T-helper 1 cell (primary cell): Measurements from ENCODE around the gene TMED6.
A peak's percentile ranks its signal among the peaks of the same experiment; 100 is the strongest.
"Not testable (repeated sequence)": the region's sequence is repeated elsewhere in the genome, so short reads cannot be mapped to it uniquely, and the experiment has no call there.

ENCODE experiments used
- DNase-seq, 5 donors: peaks; one replicate each; pipeline ENCODE4 v3.0.0-alpha.2; 2012 to 2020
- total RNA-seq, 4 donors: gene quantifications; one replicate each; lab custom pipeline; 2026; lab: John Stamatoyannopoulos, UW

The TMED6 gene
- total RNA-seq: 0 to 0.30 (median 0.12) reads per million in 4 donors

- DNase-seq: no peak
These were observed at the start of gene TMED6 for GRCh38 chr16:69351309-69352027. TSS of gene TMED6 (minus strand) at chr16:69351786. CDS start at chr16:69351753, 33 bp downstream.

GRCh38 chr16:69399361-69399760, 47.8 kb upstream of the TMED6 start:
- no peak for DNase-seq

GRCh38 chr16:69397821-69398521, 46.4 kb upstream of the TMED6 start:
- no peak for DNase-seq

DNA sequence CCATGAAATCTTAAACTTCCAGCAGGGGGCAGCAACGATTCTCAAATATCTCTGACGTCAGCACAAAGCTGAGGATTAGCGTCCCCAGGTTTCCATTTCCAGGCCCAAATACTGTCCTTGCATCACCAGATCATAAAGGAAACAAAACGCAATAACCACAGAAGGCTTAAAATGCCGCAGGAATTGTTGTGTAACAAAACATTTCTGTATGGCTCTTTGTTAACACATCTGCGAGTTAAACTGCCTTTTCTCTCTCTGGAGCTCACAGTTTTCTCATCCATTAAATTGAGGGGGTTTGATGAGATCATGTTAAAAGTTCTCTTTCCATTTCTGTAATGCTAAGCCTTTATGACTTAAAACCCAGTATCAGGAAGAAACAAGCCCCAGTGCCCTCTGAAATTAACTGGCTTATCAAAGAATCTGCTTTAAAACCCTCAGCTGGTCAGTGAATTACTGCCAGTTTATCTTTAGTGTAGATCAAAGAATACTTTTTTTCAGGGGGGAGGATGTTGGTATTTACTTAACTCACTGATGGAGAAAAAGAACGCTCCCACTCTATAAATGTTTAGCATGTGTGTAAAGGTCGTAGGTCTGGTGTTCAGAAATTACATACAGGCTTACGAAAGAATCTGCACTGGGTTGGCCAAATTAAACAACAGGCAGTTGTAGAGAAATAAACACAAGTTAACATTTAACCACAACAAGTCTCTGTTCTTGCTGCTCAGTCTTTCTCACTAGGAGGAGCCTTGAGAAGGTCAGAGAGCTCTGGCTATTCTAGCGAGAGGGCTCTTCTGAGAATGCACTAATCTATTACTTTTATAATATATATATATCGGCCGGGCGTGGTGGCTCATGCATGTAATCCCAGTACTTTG, 44.8 kb upstream of the TMED6 start:
- peak; percentile 17 to 72 (median 58) for DNase-seq

DNA sequence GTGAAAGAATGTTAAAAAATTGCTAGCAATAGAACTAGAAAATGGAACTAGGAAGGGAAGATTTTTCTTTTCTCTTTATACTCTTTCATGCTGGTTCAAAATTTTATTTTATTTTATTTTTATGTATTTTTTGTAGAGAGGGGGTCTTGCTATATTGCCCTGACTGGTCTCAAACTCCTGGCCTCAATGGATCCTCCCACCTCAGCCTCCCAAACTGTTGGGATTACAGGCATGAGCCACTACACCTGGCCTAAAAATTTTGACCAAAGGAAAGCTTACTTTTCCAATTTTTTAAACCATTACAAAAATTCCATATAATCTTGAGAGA, 44.2 kb upstream of the TMED6 start:
- no peak for DNase-seq

DNA sequence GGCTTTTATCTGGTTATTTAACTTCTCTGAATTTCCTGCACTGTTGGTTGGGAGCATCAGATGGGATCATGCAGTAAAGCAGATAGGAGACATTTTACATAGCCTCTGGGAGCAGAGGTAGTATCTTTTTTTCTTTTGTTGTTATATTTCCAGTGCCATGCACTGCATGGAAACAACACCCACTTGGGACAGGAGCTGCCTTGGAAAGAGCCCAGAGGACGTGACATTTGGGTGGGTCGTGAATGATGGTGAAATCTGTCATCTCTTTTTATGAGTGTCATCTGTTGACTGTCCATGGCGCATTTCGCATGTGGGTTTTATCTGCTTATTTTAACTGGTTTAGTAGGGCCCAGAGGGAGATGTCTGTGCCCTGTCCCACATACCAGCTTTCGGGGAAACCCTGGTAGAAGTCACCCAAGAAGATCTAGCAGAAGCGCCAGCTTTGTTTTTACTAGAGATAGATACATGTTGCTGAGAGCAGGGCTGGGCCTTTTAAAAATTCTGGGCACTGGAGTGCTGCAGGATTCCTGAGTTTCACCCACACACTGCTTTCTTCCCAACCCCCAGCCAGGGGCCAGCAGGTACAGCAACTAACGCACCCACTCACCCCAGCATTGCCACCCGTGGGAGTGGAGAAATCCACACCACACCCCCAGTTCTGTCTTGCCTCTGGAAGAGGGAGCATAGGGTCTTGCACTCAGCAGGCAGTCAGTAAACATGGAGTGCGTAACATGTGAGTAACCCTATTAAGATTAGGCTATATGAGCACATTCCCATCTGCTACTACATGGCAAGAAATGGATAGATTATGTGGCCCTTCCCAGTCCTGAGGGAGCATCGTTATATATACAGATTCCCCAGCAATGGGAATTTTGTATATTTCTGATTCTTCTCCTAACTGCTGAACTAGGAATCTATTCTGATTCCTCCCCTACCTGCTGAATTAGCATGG, 42.6 kb upstream of the TMED6 start:
- DNase-seq: no peak

GRCh38 chr16:69386596-69386995, 35.0 kb upstream of the TMED6 start:
- DNase-seq: no peak

DNA sequence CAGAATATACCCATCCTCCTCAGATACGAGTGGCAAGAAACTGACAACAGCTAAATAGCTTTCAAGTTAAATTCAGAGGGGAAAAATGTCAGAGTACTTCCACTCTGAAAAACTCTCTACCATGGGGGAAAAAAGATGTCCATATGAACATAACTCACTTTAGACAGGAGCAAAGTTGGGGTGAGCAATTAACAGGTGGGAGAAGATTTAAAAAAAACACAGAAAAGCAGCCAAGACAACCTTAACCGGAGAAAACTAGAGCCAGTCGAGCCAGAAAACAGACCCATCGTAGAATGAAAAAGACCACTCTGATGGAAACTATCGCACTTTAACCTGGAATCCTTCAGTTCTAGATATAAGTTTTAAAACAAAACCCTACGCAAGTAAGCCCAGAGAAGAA, 33.4 kb upstream of the TMED6 start:
- no peak for DNase-seq

DNA sequence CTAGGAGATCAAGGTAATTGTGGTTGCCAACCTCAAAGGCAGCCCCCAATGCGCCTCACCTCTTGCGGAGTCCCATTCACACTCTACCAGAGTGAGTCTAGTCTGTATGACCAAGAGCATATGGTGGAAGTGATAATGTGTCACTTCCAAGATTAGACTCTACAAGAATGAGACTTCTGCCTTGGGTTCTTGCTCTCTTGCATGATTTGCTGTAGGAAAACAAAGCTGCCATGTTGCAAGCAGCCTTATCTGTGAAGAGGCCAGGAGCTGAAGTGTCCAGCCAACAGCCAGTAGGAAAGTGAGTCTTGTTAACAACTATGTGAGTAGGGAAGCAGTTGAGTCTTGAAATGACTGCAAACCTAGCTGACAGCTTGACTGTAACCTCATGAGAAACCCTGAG, 30.8 kb upstream of the TMED6 start:
- no peak for DNase-seq

- no peak for DNase-seq
These were observed 29.6 kb upstream of the TMED6 start for GRCh38 chr16:69381231-69381630.

- no peak for DNase-seq
These were observed 27.2 kb upstream of the TMED6 start for GRCh38 chr16:69378760-69379159.

- no peak for DNase-seq
These were observed 26.4 kb upstream of the TMED6 start for GRCh38 chr16:69378036-69378435.

- DNase-seq: no peak
These were observed 24.9 kb upstream of the TMED6 start for GRCh38 chr16:69376393-69377059.

DNA sequence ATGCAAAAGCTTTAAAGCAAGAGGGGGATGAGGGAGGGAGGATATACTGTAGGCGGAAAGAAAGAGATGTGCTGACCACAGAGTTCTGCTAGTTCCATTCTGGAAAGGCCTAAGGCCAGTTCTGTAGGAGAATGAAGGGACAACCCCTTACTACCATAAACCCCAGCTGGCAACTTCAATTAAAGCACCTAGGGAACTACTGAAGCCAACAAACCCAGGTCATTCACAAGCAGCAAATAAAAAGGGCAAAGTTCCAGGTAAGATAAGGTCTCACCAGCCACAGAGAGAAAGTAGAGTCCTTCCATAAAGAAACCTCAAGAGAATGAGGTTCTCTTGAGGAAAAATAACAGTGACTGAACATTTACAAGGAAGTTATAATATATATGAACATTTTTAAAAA, 21.4 kb upstream of the TMED6 start:
- no peak for DNase-seq

- DNase-seq: no peak
These were observed 20.0 kb upstream of the TMED6 start for GRCh38 chr16:69371564-69371963.

GRCh38 chr16:69368866-69369265, 17.3 kb upstream of the TMED6 start:
- DNase-seq: no peak

GRCh38 chr16:69367980-69368379, 16.4 kb upstream of the TMED6 start:
- DNase-seq: no peak

DNA sequence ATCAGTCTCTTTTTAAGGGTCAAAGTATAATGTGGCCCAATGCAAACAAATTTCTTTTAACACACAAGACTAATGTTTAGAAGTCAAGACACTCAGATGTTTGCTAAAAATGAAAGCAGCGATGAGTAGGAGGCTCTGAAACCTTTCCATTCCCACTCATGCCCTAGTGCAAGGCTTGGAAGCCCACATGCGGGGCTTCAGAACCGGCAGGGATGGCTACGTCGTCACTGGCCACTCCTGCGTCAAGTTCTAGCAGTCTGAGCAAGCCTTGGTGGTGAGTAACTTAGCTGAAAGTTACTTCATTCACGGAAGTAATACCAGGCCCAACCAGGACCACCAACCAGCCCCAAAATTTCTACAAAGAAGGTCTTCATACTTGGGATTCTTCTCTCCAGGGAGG, 14.8 kb upstream of the TMED6 start:
- DNase-seq: no peak

- no peak for DNase-seq
These were observed 14.3 kb upstream of the TMED6 start for GRCh38 chr16:69365901-69366300.

- DNase-seq: no peak
These were observed 12.5 kb upstream of the TMED6 start for GRCh38 chr16:69364088-69364487.

DNA sequence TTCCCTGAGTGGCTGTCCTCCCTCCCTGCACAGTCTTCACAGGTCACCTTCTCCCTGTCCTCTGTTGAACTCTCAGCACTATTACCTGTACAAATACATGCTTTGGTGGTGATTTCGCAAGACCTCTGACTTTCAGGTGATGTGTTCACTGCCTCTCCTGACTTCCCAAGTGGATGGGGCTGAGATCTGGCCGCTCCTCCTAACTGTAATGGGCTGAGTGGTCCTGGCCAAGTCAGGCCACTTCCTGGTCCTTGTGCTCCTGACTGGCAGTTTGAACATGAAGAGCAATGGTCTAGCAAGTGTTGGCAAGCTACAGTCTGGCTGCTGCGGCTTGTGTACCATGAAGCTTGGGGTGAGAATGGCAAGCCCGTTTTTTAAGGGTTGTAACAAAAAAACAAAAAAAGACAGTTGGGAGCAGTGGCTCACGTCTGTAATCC, 11.7 kb upstream of the TMED6 start:
- no peak for DNase-seq

GRCh38 chr16:69360070-69360469, 8.5 kb upstream of the TMED6 start:
- not testable (repeated sequence) for DNase-seq
